BLaER1 treated with 17β-estradiol and CSF1 and Interleukin-3, amounts not matched to agents 10 nM and 100 nM (cell line): Measurements from ENCODE around the gene CYP3A4.
A peak's percentile ranks its signal among the peaks of the same experiment; 100 is the strongest.
"Not testable (repeated sequence)": the region's sequence is repeated elsewhere in the genome, so short reads cannot be mapped to it uniquely, and the experiment has no call there.

Experiments
- H3K27ac ChIP-seq, 11 experiments: shearing (Covaris generic); formaldehyde crosslinking; 2 replicates each; pipeline ENCODE4 v1.8.1; 2022
- H3K27me3 ChIP-seq, 11 experiments: shearing (Covaris generic); formaldehyde crosslinking; 2 replicates each; pipeline ENCODE4 v1.8.1; 2022
- H3K36me3 ChIP-seq, 11 experiments: shearing (Covaris generic); formaldehyde crosslinking; 2 replicates each; pipeline ENCODE4 v1.8.1; 2022
- H3K4me1 ChIP-seq, 10 experiments: shearing (Covaris generic); formaldehyde crosslinking; 2 replicates each; pipeline ENCODE4 v1.8.1; 2022
- H3K4me2 ChIP-seq, 11 experiments: shearing (Covaris generic); formaldehyde crosslinking; 2 replicates each; pipeline ENCODE4 v1.8.1; 2022
- H3K4me3 ChIP-seq, 10 experiments: shearing (Covaris generic); formaldehyde crosslinking; 2 replicates each; pipeline ENCODE4 v1.8.1; 2022
- H3K9ac ChIP-seq, 11 experiments: shearing (Covaris generic); formaldehyde crosslinking; 2 replicates each; pipeline ENCODE4 v1.8.1; 2022
- H3K9me3 ChIP-seq, 11 experiments: shearing (Covaris generic); formaldehyde crosslinking; replicated peaks in 1 of 11; 2 replicates each; pipeline ENCODE4 v1.8.1; 2022
- H4K20me1 ChIP-seq, 11 experiments: shearing (Covaris generic); formaldehyde crosslinking; 2 replicates each; pipeline ENCODE4 v1.8.1; 2022
- Cebpa-rat ChIP-seq, 11 experiments: shearing (Covaris generic); IDR thresholded peaks; 2 replicates each; pipeline ENCODE4 v1.8.1; 2022

Gene CYP3A4

DNA sequence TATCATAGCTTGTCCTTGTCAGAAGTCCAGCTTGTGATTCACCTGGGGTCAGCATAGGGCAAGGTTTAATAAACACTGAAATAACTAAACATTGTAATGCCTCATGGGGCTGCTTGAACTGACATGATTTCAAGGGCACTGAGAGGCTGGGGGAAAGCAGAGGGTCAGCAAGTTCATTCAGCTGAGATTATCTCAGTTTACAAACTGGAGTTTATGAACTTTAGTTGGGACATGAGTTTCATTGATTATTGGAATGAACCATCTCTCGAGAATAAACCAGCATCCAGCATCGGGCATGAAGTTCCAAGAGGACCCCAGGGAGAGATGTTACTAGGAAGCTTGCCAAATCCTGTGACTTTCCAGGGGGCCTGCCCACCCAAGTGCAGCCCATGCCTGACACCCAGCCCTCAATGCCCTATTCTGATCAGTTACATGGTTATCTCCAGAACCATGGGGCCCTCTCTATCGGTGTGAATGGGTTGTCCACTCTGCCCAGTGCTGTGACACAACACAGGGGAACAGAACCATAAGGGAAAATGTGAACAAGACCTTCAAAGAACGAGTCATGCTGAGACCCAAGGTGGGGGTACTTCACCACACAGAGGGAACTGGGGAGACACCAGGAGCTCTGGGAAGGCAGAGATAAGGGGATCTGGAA, 41.1 kb downstream of the CYP3A4 start:
- H3K4me3 ChIP-seq: no peak overlapping the region
- H3K27ac ChIP-seq: no peak overlapping the region
- no peaks in the 10 kb centered on the region for H3K36me3 ChIP-seq
- no peaks in the 10 kb centered on the region for H3K27me3 ChIP-seq
- peaks cover 0 to 20% (median 0%) of the 10 kb centered on the region in 10 experiments; a peak in 4 of 20 replicates for H3K4me1 ChIP-seq
- H4K20me1 ChIP-seq: no peaks in the 10 kb centered on the region
- H3K4me2 ChIP-seq: no peak overlapping the region
- H3K9ac ChIP-seq: no peak overlapping the region
- TF ChIP-seq Cebpa-rat (IDR thresholded peaks at IDR 0.05): no peak
- H3K9me3 ChIP-seq: peaks cover 0 to 16% (median 13%) of the 10 kb centered on the region in 11 experiments; a peak in 18 of 22 replicates

DNA sequence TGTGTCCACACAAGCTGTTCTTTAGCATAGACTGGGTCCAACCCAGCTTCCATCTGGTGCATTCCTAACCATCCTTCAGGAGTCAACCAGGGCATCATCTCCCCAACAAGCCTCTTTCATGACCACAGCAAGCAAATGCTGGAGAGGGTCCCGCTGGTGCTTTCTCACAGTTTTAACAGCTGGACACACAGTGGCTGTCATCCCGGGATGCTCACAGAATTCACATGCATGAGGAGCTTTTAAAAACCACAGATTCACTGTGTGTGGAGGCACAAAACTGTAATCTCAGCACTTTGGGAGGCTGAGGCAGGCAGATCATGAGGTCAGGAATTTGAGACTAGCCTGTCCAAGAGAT, 42.6 kb downstream of the CYP3A4 start:
- TF ChIP-seq Cebpa-rat (IDR thresholded peaks at IDR 0.05): no peak
- peaks cover 0 to 16% (median 13%) of the 10 kb centered on the region in 11 experiments; a peak in 18 of 22 replicates for H3K9me3 ChIP-seq
- peaks cover 0 to 25% (median 0%) of the 10 kb centered on the region in 10 experiments; a peak in 4 of 20 replicates for H3K4me1 ChIP-seq
- peak overlapping the region in 1 of 11 experiments; percentile 24; a peak in 1 of 22 replicates for H3K27ac ChIP-seq
- H3K4me2 ChIP-seq: peak overlapping the region in 3 of 11 experiments; percentile 2 to 77 (median 39); a peak in 4 of 22 replicates
- H3K27me3 ChIP-seq: no peaks in the 10 kb centered on the region
- H4K20me1 ChIP-seq: no peaks in the 10 kb centered on the region
- H3K9ac ChIP-seq: no peak overlapping the region
- no peak overlapping the region for H3K4me3 ChIP-seq
- H3K36me3 ChIP-seq: no peaks in the 10 kb centered on the region

DNA sequence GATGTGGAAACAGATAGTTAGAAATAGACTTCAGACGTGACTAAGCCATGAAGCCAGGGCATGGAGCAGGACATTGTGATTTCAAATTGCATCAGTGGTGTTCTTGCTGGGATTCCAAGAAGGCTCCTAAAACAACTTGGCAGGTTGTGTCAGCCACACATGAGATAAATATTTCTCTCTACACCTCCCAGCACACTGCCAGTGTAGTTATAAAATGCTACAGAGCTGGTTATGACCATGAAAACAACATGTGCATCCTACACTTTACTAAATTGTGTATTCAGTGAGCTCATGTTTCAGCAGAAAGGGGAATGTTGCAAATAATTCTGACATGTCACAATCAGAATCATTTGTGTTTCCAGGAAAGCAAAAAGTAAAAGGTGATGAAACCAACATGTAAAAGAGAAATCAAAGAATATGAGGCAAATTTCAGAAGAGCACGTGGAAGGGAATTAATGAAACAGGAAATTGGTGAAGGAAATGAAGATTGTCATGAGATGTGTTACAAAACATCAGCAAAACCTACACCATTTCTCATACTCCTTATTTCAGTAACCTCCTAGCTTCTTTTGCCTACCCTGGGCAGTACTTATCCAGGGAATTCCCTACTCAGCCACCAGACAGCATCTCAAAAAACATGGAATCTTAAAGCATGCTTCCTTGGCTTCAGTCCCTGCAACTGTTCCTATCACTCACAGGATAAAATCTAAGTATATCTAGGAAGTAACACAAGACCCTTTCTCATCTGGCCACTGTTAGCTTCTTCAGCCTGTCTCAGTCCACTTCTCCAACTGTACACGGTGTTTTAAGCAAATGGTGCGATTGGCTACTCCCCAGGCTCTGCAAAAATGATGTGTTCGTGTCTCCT, 43.2 kb downstream of the CYP3A4 start:
- Histone ChIP-seq H3K4me3 (no peak overlapping the region), H3K27ac (peak overlapping the region in 1 of 11 experiments; percentile 24; a peak in 2 of 22 replicates), H3K4me2 (peak overlapping the region in 3 of 11 experiments; percentile 2 to 77 (median 39); a peak in 4 of 22 replicates), H3K4me1 (peaks cover 0 to 25% (median 0%) of the 10 kb centered on the region in 10 experiments; a peak in 4 of 20 replicates), H4K20me1 (no peaks in the 10 kb centered on the region), H3K9ac (no peak overlapping the region), H3K36me3 (no peaks in the 10 kb centered on the region), H3K9me3 (peaks cover 0 to 12% (median 9%) of the 10 kb centered on the region in 11 experiments; a peak in 18 of 22 replicates), H3K27me3 (no peaks in the 10 kb centered on the region)
- TF ChIP-seq Cebpa-rat (IDR thresholded peaks at IDR 0.05): no peak

DNA sequence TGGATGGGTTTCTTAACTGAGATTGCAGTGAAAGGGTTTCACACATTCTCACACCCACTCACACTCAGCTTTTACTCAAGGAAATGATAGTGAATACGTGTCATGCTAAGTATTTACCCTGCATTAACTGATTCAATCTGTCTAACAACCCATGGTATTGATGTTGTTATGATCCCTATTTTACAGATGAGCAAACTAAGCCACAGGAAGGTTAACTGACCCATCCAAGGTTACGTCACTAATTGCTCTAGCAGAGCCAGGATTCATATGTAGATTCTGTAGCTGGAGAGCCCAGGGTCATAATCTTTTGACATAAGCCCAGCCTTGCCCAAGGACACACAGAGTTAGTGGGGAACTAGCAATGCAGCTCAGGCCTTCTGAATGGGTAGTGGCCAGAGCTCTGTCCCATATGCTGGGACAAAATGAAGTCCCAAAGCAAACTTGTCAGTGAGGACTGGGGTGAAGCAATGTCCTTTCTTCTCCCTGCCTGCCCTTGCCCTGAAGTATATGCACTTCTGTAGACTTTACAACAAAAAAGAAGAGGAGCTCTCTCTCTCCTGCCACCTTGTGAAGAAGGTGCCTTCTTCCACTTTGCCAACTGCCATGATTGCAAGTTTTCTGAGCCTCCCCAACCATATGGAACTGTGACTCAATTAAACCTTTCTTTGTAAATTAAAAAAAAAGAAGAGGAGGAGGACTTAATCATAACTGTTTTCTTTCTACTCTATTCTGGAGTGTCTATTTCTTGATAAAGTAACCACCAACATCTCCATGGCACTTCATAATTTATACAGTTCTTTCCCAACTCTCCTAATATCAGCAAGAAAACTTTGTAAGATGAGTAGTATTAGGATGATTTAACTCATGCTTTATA, 44.0 kb downstream of the CYP3A4 start:
- no peak for TF ChIP-seq Cebpa-rat (IDR thresholded peaks at IDR 0.05)
- peak overlapping the region in 2 of 11 experiments; percentile 39 to 77; a peak in 2 of 22 replicates for H3K4me2 ChIP-seq
- no peaks in the 10 kb centered on the region for H4K20me1 ChIP-seq
- H3K27me3 ChIP-seq: no peaks in the 10 kb centered on the region
- H3K27ac ChIP-seq: 0 out of 22 replicates have a peak overlapping the region, but pooled peaks of 1 of the 11 experiments have one; percentile 24
- H3K4me3 ChIP-seq: no peak overlapping the region
- H3K4me1 ChIP-seq: peaks cover 0 to 25% (median 0%) of the 10 kb centered on the region in 10 experiments; a peak in 4 of 20 replicates
- H3K9me3 ChIP-seq: peaks cover 0 to 3% (median 1%) of the 10 kb centered on the region in 11 experiments; a peak in 10 of 22 replicates
- H3K9ac ChIP-seq: no peak overlapping the region
- no peaks in the 10 kb centered on the region for H3K36me3 ChIP-seq

DNA sequence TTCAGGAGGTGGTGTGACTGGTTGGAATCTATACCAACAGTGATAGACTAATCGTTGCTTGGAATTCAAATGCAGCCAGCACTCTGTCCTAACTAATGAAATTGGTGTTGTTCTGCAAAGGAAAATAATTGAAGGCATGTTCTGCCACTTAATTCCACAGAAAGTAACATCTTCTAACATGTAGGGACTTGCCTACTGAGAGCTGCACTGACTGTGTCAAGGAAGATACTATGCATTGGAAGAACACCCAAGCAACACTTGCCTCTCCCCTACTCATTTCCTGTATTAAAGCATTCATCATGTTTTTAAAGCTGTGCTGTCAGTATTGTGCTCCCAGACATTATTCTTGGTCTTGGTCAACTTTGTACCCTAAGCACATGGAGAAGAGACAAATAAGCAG, 46.3 kb downstream of the CYP3A4 start:
- Histone ChIP-seq H3K9me3 (no peaks in the 10 kb centered on the region), H3K27me3 (no peaks in the 10 kb centered on the region), H3K27ac (no peak overlapping the region), H3K4me1 (peaks cover 0 to 25% (median 0%) of the 10 kb centered on the region in 10 experiments; a peak in 4 of 20 replicates), H3K4me2 (0 out of 22 replicates have a peak overlapping the region, but pooled peaks of 1 of the 11 experiments have one; percentile 11), H3K4me3 (no peak overlapping the region), H3K36me3 (no peaks in the 10 kb centered on the region), H3K9ac (no peak overlapping the region), H4K20me1 (no peaks in the 10 kb centered on the region)
- TF ChIP-seq Cebpa-rat (IDR thresholded peaks at IDR 0.05): no peak

DNA sequence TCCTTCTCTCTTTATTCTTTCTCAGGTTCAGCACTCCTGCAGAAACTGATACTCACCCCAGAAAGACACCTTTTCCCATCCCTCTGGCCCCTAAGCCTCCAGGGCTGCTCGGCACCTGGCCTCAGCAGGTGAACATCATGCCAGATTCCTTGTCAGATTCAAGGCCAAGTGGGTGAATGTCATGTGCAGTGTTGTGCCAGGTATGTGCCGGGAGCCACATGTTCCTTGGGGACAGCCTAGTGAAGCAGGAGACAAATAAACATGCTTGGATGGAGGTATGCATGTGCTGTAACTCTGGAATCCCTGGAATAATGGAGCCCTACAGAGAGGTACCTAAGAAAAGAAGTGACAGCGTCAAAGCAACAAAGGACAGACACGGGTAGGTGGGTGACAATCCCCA, 47.3 kb downstream of the CYP3A4 start:
- not testable (repeated sequence) for H3K9me3 ChIP-seq, H3K9ac ChIP-seq, H3K36me3 ChIP-seq, H4K20me1 ChIP-seq, H3K27me3 ChIP-seq, H3K4me2 ChIP-seq, H3K4me3 ChIP-seq, H3K27ac ChIP-seq
- H3K4me1 ChIP-seq: peaks cover 0 to 21% (median 0%) of the 10 kb centered on the region in 10 experiments; a peak in 4 of 20 replicates

DNA sequence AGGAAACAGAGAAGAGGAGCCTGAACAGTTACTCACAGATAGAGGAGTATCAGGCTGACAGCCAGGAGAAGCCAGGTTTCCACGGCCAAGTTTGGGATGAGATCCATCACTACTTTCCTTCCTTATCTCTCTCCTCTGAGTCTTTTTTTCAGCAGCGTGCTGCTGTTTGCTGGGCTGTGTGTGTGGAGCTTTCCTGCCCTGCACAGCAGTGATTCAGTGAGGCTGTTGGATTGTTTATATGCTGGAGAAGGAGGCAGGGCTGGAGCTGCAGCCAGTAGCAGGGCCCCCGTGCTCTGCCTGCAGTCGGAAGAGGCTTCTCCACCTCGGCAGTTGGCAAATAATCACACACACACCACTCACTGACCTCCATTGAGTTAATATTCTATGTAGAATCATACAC, 49.0 kb downstream of the CYP3A4 start, which contains the start of gene CYP3A7:
TSS of gene CYP3A7 (minus strand) at position 210 of the 400 bp plus-strand sequence. CDS start at position 107, 103 bp downstream.
- Histone ChIP-seq H3K4me2 (no peak within 1 kb of the TSS), H3K27ac (no peak within 1 kb of the TSS), H3K9ac (no peak within 1 kb of the TSS), H3K27me3 (no peaks in the 10 kb centered on the region), H4K20me1 (no peaks in the 10 kb centered on the region), H3K9me3 (no peaks in the 10 kb centered on the region), H3K4me3 (no peak within 1 kb of the TSS), H3K4me1 (peaks cover 0 to 8% (median 0%) of the 10 kb centered on the region in 10 experiments; a peak in 1 of 20 replicates), H3K36me3 (no peaks in the 10 kb centered on the region)
- no peak for TF ChIP-seq Cebpa-rat (IDR thresholded peaks at IDR 0.05)

DNA sequence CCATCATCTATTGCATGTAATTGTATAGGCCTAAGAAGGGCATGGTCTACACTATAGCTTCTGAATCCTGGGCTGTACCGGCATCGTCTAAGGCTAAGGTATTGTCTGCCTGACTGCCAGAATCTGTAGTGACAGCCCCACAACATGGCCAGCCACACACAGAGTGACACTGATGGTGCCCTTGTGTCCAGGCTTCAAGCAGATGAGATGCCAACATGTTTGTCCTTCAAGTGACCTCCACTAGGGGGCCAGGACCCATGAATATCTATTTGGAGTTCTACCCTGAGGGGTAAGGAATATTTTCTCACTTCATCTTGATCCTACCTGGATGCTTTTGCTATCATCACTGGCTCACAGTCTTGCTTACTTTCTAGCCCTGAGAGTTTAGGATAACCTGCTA, 50.5 kb downstream of the CYP3A4 start:
- Histone ChIP-seq H4K20me1 (no peaks in the 10 kb centered on the region), H3K4me2 (no peak overlapping the region), H3K27ac (no peak overlapping the region), H3K27me3 (no peaks in the 10 kb centered on the region), H3K4me3 (no peak overlapping the region), H3K9ac (no peak overlapping the region), H3K4me1 (peaks cover 0 to 8% (median 0%) of the 10 kb centered on the region in 10 experiments; a peak in 1 of 20 replicates), H3K36me3 (no peaks in the 10 kb centered on the region), H3K9me3 (no peaks in the 10 kb centered on the region)
- TF ChIP-seq Cebpa-rat (IDR thresholded peaks at IDR 0.05): no peak
